HepG2 (cell line): ENCODE measurements around the gene CAMTA1. TPM values are rescaled to one million over a fixed set of nuclear protein-coding genes. Genes with fewer than 3 reads are reported as not detected.

Experiments
- EHMT2 ChIP-seq: fragments of 200-600 bp; sonication (generic); IDR thresholded peaks from 2 replicates; pipeline ENCODE4 v1.7.0; 2017; ENCODE audit warnings: antibody characterized with exemption, low read depth, low read length, borderline replicate concordance
- ELF3 ChIP-seq: IDR thresholded peaks from 2 replicates; pipeline ENCODE4 v1.6.1; 2016; ENCODE audit warnings: missing genetic modification reagents, missing compliant biosample characterization
- MAZ ChIP-seq, 2 experiments: sonication (generic) in 1 of 2; formaldehyde crosslinking in 1 of 2; IDR thresholded peaks; 2 replicates each; pipeline versions ENCODE4 v1.5.0 to v1.6.1; 2012 to 2020; ENCODE audit warnings: low read depth in 2 of 2, mild to moderate bottlenecking in 2 of 2, borderline replicate concordance in 1 of 2, improper control_type of control experiment in 1 of 2, low read length in 1 of 2, missing genetic modification reagents in 1 of 2, moderate library complexity in 1 of 2
- NBN ChIP-seq: fragments of 450-650 bp; conservative IDR thresholded peaks from 2 replicates; pipeline ENCODE4 v1.6.1; 2017
- SAP130 ChIP-seq: IDR thresholded peaks from 2 replicates; pipeline ENCODE4 v1.6.1; 2016; ENCODE audit warnings: low read depth
- SYNCRIP ChIP-seq: fragments of 200-400 bp; formaldehyde crosslinking; IDR thresholded peaks from 2 replicates; pipeline ENCODE4 v1.6.1; 2018; ENCODE audit warnings: mild to moderate bottlenecking, low read depth, low read length; ENCODE audit not compliant: insufficient read depth
- ZNF331 ChIP-seq: sonication (generic); formaldehyde crosslinking; IDR thresholded peaks from 2 replicates; pipeline ENCODE4 v1.4.0; 2020; ENCODE audit warnings: missing genetic modification reagents
- ZNF44 ChIP-seq: sonication (generic); formaldehyde crosslinking; IDR thresholded peaks from 2 replicates; pipeline ENCODE4 v1.5.1; 2020; ENCODE audit warnings: mild to moderate bottlenecking, missing genetic modification reagents
- ZNF441 ChIP-seq: sonication (generic); formaldehyde crosslinking; IDR thresholded peaks from 2 replicates; pipeline ENCODE4 v1.7.0; 2021; ENCODE audit warnings: missing genetic modification reagents, borderline replicate concordance
- polyA plus RNA-seq, 8 experiments: library from polyadenylated mRNA; depleted of rRNA in 3 of 8; stranded (reverse) in 7 of 8; unstranded in 1 of 8; fragments of >200 nt; fragmentation: Illumina TruSeq in 4 of 8; extraction: Trizol in 4 of 8; gene quantifications; 2 replicates each; pipeline versions ENCODE4 v1.2.1 to v1.2.3, GENCODE V29; 2011 to 2016; ENCODE audit warnings: low read depth in 4 of 8, missing spikeins in 1 of 8, mixed read lengths in 1 of 8; ENCODE audit not compliant: insufficient read depth in 1 of 8
- total RNA-seq, 5 experiments: library from RNA; depleted of rRNA; stranded (reverse); fragments of >200 nt; fragmentation: Illumina TruSeq; extraction: Trizol; gene quantifications; 2 replicates each; pipeline ENCODE4 v1.2.3, GENCODE V29; 2016; ENCODE audit warnings: low read depth in 1 of 5
- TF ChIP-seq, protein P1 (sequence below): IDR thresholded peaks from 2 replicates; pipeline ENCODE4 v1.6.1; 2018; ENCODE audit warnings: missing genetic modification reagents, mild to moderate bottlenecking, missing compliant biosample characterization
- TF ChIP-seq, protein P2 (sequence below): sonication (generic); formaldehyde crosslinking; IDR thresholded peaks from 2 replicates; pipeline ENCODE4 v1.5.0; 2020; ENCODE audit warnings: mild to moderate bottlenecking, missing genetic modification reagents
- TF ChIP-seq, protein P3 (sequence below): sonication (generic); formaldehyde crosslinking; IDR thresholded peaks from 2 replicates; pipeline ENCODE4 v1.4.0; 2020; ENCODE audit warnings: missing genetic modification reagents

CAMTA1 gene
- total and polyA plus RNA-seq, 2 of the 13 experiments (the other 11 are each of a cell fraction or from before 2014, with no cell fraction given) = 25.0 to 36.4 TPM

DNA sequence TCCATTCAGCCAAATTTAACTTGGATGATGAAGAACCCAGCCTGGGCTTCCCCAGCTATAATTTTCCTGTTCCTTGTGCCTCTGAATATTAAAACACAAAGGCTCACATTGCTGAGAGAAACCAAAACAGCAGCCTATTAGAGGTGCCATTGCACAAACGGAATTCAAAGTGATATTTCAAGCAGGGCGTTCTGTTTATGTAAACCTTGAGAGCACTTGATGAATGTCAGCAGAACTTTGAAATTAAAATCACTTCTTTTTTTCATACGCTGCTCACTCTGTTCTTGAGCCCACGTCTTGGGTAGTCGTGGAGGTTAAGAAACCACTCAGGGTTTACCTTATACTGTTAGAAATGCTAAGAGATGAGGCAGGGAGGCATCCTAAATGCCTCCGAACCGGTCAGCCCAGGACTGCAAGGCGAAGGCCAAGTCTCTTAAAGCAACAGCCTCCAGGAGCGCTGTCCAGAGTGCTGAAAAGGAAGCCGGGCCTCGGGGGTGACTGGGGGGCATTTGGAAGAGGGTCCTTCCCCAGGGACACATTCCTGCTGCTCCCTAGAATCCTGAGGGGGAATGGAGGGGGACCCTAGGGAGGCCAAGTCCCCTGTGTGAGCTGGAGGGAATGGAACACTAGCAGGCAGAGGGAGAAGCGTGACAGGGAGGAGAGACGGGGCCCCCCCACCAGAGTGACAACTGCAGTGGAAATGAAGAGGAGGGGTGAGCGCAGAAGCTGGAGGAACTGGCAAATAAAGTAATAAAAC lies 831.0 kb downstream of the CAMTA1 start (continued):
- 0 out of 2 replicates have a peak, but pooled peaks have one; percentile 37 for TF ChIP-seq ZNF331 (CRISPR knock-in tag)
- TF ChIP-seq, protein P1, sequence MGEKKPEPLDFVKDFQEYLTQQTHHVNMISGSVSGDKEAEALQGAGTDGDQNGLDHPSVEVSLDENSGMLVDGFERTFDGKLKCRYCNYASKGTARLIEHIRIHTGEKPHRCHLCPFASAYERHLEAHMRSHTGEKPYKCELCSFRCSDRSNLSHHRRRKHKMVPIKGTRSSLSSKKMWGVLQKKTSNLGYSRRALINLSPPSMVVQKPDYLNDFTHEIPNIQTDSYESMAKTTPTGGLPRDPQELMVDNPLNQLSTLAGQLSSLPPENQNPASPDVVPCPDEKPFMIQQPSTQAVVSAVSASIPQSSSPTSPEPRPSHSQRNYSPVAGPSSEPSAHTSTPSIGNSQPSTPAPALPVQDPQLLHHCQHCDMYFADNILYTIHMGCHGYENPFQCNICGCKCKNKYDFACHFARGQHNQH (CRISPR knock-in tag) = 0 out of 2 replicates have a peak, but pooled peaks have one; percentile 20
- no peak for TF ChIP-seq SYNCRIP
- TF ChIP-seq ZNF441 (CRISPR knock-in tag) = peak; percentile 75; the same call in 1 of the 2 replicates
- no peak for TF ChIP-seq NBN
- TF ChIP-seq SAP130 (CRISPR knock-in tag) = peak; percentile 40; the same call in 1 of the 2 replicates
- peak; percentile 36; the same call in 1 of the 2 replicates for TF ChIP-seq ELF3 (CRISPR knock-in tag)
- TF ChIP-seq EHMT2 = peak; percentile 94
- no peak for TF ChIP-seq ZNF44 (CRISPR knock-in tag)
- TF ChIP-seq, protein P2, sequence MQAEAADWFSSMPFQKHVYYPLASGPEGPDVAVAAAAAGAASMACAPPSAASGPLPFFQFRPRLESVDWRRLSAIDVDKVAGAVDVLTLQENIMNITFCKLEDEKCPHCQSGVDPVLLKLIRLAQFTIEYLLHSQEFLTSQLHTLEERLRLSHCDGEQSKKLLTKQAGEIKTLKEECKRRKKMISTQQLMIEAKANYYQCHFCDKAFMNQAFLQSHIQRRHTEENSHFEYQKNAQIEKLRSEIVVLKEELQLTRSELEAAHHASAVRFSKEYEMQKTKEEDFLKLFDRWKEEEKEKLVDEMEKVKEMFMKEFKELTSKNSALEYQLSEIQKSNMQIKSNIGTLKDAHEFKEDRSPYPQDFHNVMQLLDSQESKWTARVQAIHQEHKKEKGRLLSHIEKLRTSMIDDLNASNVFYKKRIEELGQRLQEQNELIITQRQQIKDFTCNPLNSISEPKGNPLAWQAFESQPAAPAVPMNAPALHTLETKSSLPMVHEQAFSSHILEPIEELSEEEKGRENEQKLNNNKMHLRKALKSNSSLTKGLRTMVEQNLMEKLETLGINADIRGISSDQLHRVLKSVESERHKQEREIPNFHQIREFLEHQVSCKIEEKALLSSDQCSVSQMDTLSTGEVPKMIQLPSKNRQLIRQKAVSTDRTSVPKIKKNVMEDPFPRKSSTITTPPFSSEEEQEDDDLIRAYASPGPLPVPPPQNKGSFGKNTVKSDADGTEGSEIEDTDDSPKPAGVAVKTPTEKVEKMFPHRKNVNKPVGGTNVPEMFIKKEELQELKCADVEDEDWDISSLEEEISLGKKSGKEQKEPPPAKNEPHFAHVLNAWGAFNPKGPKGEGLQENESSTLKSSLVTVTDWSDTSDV (CRISPR knock-in tag) = no peak
- TF ChIP-seq, protein P3, sequence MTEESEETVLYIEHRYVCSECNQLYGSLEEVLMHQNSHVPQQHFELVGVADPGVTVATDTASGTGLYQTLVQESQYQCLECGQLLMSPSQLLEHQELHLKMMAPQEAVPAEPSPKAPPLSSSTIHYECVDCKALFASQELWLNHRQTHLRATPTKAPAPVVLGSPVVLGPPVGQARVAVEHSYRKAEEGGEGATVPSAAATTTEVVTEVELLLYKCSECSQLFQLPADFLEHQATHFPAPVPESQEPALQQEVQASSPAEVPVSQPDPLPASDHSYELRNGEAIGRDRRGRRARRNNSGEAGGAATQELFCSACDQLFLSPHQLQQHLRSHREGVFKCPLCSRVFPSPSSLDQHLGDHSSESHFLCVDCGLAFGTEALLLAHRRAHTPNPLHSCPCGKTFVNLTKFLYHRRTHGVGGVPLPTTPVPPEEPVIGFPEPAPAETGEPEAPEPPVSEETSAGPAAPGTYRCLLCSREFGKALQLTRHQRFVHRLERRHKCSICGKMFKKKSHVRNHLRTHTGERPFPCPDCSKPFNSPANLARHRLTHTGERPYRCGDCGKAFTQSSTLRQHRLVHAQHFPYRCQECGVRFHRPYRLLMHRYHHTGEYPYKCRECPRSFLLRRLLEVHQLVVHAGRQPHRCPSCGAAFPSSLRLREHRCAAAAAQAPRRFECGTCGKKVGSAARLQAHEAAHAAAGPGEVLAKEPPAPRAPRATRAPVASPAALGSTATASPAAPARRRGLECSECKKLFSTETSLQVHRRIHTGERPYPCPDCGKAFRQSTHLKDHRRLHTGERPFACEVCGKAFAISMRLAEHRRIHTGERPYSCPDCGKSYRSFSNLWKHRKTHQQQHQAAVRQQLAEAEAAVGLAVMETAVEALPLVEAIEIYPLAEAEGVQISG (CRISPR knock-in tag) = peak; percentile 43; the same call in 1 of the 2 replicates
- TF ChIP-seq MAZ (IDR thresholded peaks at IDR 0.05; ENCODE audit: borderline replicate concordance, low read depth, low read length) = no peak
- 0 out of 2 replicates have a peak, but pooled peaks have one; percentile 22 for TF ChIP-seq MAZ (CRISPR knock-in tag; IDR thresholded peaks at IDR 0.05; ENCODE audit: low read depth)
